Activated CD8-positive, alpha-beta T cell treated with anti-CD3 and anti-CD28 coated beads, Interleukin-2, amount 10 ng/mL, durations not matched to agents 7 days and 5 days (primary cell): ENCODE measurements around the gene ARHGEF4. TPM values are rescaled to one million over a fixed set of nuclear protein-coding genes. Genes with fewer than 3 reads are reported as not detected.

Experiments used
- ATAC-seq: fragments of 150-1000 bp; cut with Tn5 transposase; one replicate; pipeline ENCODE4 v1.10.0; 2021; ENCODE audit warnings: moderate library complexity
- CTCF ChIA-PET: fragments of 350-600 bp; sonication (Branson Sonifier 250); formaldehyde crosslinking; loops from one replicate; lab custom pipeline; 2021; ENCODE audit warnings: antibody characterized with exemption; lab: Charles Lee
- POLR2A ChIA-PET: fragments of 350-600 bp; sonication (Branson Sonifier 250); formaldehyde crosslinking; loops from one replicate; lab custom pipeline; 2021; ENCODE audit warnings: antibody characterized with exemption; lab: Charles Lee
- DNase-seq: peaks from one replicate; pipeline ENCODE4 v3.0.0-alpha.2; 2020
- H3K27ac Mint-ChIP-seq: one replicate; pipeline ENCODE4 v1.8.0; 2021; ENCODE audit warnings: mild to moderate bottlenecking, mixed read lengths
- H3K27me3 Mint-ChIP-seq: one replicate; pipeline ENCODE4 v1.8.0; 2021; ENCODE audit warnings: low read depth, mixed read lengths
- H3K36me3 Mint-ChIP-seq: one replicate; pipeline ENCODE4 v1.8.0; 2021; ENCODE audit warnings: low read depth, mixed read lengths
- H3K4me1 Mint-ChIP-seq: one replicate; pipeline ENCODE4 v1.8.0; 2021; ENCODE audit warnings: low read depth, mixed read lengths
- H3K4me3 Mint-ChIP-seq: one replicate; pipeline ENCODE4 v1.8.0; 2021; ENCODE audit warnings: mild to moderate bottlenecking, mixed read lengths
- H3K9me3 Mint-ChIP-seq: one replicate; pipeline ENCODE4 v1.8.0; 2022; ENCODE audit warnings: mixed read lengths; ENCODE audit not compliant: insufficient read depth
- total RNA-seq, 2 experiments: library from RNA; stranded (reverse); gene quantifications; one replicate each; pipeline ENCODE4 v1.2.3, GENCODE V29; 2021

Gene ARHGEF4
- total RNA-seq, 2 experiments from 2014 or later = 2.9 to 3.3 TPM

DNA sequence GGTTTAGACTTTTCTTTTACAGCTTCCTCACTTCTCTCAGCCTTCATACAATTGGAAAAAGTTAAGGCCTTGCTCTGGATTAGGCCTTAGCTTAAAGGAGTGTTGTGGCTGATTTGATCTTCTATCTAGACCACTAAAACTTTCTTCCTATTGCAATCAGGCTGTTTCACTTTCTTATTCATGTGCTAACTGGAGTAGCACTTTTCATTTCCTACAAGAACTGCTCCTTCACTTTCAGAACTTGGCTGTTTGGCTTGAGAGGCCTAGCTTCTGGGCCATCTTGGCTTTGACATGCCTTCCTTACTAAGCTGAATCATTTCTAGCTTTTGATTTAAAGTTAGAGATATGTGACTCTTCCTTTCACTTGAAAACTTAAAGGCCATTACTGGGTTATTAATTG lies 114.3 kb downstream of the ARHGEF4 start:
- ChIA-PET POLR2A (interaction anchor here (0.6 kb wide), 1 partner anchor 110 kb away, joined by 3 read pairs; no protein-coding TSS in a partner anchor), CTCF (no interaction called here)
- Mint-ChIP-seq H3K27ac (no peak overlapping the region), H3K36me3 (peaks cover 7% of the 10 kb centered on the region), H3K9me3 (peaks cover 14% of the 10 kb centered on the region), H3K4me1 (no peaks in the 10 kb centered on the region), H3K27me3 (peaks cover 16% of the 10 kb centered on the region), H3K4me3 (no peak overlapping the region)
- DNase-seq (no peak), ATAC-seq (no peak)

DNA sequence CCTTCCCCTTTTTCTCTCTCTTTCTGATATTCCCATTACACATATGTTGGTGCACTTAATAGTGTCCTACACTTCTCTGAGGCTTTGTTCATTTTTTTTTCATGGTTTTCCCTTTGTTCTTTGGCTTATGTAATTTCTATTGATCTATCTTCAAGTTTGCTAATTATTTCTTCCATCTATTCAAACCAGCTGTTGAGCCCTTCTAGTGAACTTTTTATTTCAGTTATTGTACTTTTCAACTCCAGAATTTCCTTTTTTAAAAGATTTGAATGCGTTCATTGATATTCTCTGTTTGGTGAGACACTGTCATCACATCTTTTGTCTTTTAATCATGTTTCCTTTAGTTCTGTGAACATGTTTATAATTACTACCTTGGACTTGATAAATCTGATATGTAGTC lies 118.2 kb downstream of the ARHGEF4 start:
- Mint-ChIP-seq H3K9me3 (peaks cover 14% of the 10 kb centered on the region), H3K36me3 (peaks cover 7% of the 10 kb centered on the region), H3K4me3 (no peak overlapping the region)

DNA sequence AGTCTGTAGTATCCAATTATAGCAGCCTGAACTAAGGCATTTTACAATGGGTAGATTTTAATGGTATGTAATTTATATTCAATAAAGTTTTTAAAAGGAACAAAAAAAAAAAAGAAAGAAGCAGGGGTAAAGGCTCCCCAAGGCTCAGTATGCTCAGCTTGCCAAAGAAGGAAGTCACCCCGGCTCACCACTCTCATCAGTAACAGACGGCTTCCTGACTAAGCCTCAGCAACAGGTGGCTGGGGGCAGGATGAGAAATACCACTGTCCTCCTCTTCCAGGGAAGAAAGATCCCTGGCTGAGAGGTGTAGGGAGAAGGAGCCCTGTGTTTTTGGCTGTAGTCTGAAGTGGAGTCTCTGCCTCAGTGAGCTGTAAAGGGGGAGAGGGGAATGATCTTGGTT lies 121.2 kb downstream of the ARHGEF4 start:
- H3K9me3 Mint-ChIP-seq = peaks cover 14% of the 10 kb centered on the region
- ATAC-seq = no peak

More for the DNA sequence above, 118.2 kb downstream of the ARHGEF4 start:
- DNase-seq = no peak
- Mint-ChIP-seq H3K27ac (no peak overlapping the region), H3K4me1 (peaks cover 2% of the 10 kb centered on the region), H3K27me3 (peaks cover 20% of the 10 kb centered on the region)
- CTCF ChIA-PET = no interaction called here
- no peak for ATAC-seq
- POLR2A ChIA-PET = no interaction called here

DNA sequence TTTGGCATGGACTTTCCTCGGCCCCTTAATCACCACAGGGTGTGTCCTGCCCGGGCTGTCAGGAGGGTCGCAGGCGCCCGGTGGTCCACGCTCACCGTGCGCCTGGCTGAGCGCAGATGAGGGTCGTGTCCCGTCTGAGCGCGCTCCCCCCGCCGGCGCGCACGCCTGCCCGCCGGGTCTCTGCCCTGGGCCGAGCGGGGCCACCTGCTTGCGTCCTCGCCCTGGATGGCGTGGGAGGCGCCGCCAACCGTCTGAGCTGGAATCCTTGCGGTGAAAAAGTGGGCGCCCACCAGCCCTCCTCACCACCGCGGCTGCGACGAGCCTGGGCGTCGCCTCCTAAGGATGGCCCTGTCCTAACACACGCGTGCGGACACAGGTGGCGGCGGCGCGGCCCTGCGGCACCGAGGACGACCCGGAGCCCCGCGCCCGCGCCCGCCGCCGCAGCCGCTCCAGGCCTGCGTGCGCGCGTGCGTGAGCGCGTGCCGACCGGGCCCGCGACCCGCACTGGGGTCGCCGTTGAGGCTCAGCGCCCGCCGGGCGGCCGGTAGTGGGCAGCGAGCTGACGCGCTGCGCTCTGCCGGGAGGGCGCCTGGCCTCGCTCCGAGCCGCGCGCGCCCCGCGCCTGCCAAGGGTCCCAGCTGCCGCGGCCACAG lies 126.6 kb downstream of the ARHGEF4 start:
- Mint-ChIP-seq H3K4me3 (no peak overlapping the region), H3K27ac (no peak overlapping the region), H3K36me3 (no peaks in the 10 kb centered on the region), H3K4me1 (peaks cover 17% of the 10 kb centered on the region), H3K27me3 (peaks cover 58% of the 10 kb centered on the region), H3K9me3 (no peaks in the 10 kb centered on the region)
- ATAC-seq (peak; percentile 26), DNase-seq (no peak)
- ChIA-PET POLR2A (no interaction called here), CTCF (no interaction called here)

More for the DNA sequence above, 121.2 kb downstream of the ARHGEF4 start:
- Mint-ChIP-seq H3K27me3 (peaks cover 41% of the 10 kb centered on the region), H3K4me3 (no peak overlapping the region), H3K36me3 (peaks cover 7% of the 10 kb centered on the region), H3K4me1 (peaks cover 2% of the 10 kb centered on the region), H3K27ac (no peak overlapping the region)
- ChIA-PET POLR2A (no interaction called here), CTCF (no interaction called here)
- DNase-seq = no peak

- CTCF ChIA-PET = interaction anchor here (1.1 kb wide), 2 partner anchors 12 to 14 kb away, joined by 3 to 4 read pairs; no protein-coding TSS in a partner anchor
Observed at GRCh38 chr2:130963849-130964793, 127.4 kb downstream of the ARHGEF4 start.

DNA sequence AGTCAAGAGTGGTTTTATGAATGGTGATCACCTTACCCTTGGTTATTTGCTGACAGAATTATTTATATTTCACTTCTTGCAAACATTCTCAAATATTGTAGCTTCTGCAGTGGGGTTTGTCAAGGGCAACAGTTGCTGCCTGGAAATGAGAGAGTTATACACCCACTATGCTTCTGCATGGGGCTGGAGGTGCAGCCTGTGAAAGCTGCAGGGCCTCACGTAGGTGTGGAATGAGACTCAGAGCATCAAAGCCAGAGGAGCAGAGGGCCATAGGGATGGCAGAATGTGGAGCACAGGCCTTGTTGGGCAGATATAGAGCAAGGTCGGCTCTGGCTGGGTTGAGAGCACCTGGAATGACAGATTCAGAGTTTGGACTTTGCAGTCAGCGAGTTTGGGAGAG lies 128.2 kb downstream of the ARHGEF4 start:
- POLR2A ChIA-PET = no interaction called here
- no peaks in the 10 kb centered on the region for H3K9me3 Mint-ChIP-seq
- H3K4me3 Mint-ChIP-seq = no peak overlapping the region
- DNase-seq = no peak
- ATAC-seq = no peak
- H3K36me3 Mint-ChIP-seq = no peaks in the 10 kb centered on the region
- H3K4me1 Mint-ChIP-seq = peaks cover 19% of the 10 kb centered on the region
- CTCF ChIA-PET = interaction anchor here (1.1 kb wide), 2 partner anchors 13 to 14 kb away, joined by 3 to 4 read pairs; no protein-coding TSS in a partner anchor
- H3K27me3 Mint-ChIP-seq = peaks cover 56% of the 10 kb centered on the region
- no peak overlapping the region for H3K27ac Mint-ChIP-seq

More at GRCh38 chr2:130963849-130964793, 127.4 kb downstream of the ARHGEF4 start:
- POLR2A ChIA-PET = no interaction called here
- no peak overlapping the region for H3K27ac Mint-ChIP-seq
- no peaks in the 10 kb centered on the region for H3K9me3 Mint-ChIP-seq
- no peaks in the 10 kb centered on the region for H3K36me3 Mint-ChIP-seq
- peaks cover 58% of the 10 kb centered on the region for H3K27me3 Mint-ChIP-seq
- peaks cover 19% of the 10 kb centered on the region for H3K4me1 Mint-ChIP-seq
- no peak for DNase-seq
- H3K4me3 Mint-ChIP-seq = peak overlapping the region; percentile 62
- ATAC-seq = no peak

- ATAC-seq (no peak), DNase-seq (no peak)
- Mint-ChIP-seq H3K36me3 (no peaks in the 10 kb centered on the region), H3K4me1 (peaks cover 19% of the 10 kb centered on the region), H3K4me3 (no peak overlapping the region), H3K27me3 (peaks cover 54% of the 10 kb centered on the region), H3K9me3 (no peaks in the 10 kb centered on the region), H3K27ac (no peak overlapping the region)
- POLR2A ChIA-PET = no interaction called here
- CTCF ChIA-PET = interaction anchor here (1.0 kb wide), 1 partner anchor 169 kb away, joined by 3 read pairs; no protein-coding TSS in a partner anchor
Observed at GRCh38 chr2:130966149-130966774, 129.5 kb downstream of the ARHGEF4 start.

DNA sequence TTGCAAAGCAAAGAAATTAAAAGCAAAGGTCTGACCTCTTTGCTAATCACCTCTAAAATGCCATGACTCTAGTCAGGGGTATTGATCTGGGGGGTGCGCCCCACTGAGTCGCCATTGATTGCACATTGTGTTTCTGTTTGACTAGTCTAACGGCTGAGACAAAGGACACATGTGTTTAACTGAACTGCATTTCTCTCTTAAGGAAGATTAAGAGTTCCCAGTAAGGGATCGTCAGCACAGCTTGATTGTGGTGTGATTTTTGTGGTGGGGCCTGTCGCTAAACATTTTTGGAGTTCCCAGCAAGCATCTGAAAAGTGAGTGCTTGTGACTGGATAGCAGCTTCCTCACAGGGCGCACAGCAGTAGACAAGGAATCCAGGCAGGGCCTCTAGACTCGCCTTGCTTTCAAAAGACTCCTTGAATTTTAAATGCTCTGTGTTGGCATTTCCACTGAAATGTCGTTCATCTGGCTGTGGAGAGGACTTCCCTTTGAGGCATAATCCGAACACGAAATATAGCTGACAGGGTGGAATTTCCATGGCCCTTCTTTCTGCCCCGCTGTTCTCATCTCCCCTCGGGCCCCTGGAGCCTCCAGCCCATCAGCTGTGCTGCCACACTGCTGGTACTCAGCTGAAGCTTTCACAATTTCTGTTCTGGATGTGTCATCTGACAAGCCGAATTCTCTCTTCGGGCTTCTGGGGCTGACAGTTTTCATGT lies 130.2 kb downstream of the ARHGEF4 start:
- ATAC-seq = no peak
- ChIA-PET CTCF (interaction anchor here (1.0 kb wide), 1 partner anchor 169 kb away, joined by 3 read pairs; no protein-coding TSS in a partner anchor), POLR2A (no interaction called here)
- H3K9me3 Mint-ChIP-seq = no peaks in the 10 kb centered on the region
- DNase-seq = no peak
- no peak overlapping the region for H3K27ac Mint-ChIP-seq
- H3K27me3 Mint-ChIP-seq = peaks cover 51% of the 10 kb centered on the region
- no peaks in the 10 kb centered on the region for H3K36me3 Mint-ChIP-seq
- H3K4me1 Mint-ChIP-seq = peaks cover 19% of the 10 kb centered on the region
- H3K4me3 Mint-ChIP-seq = no peak overlapping the region

GRCh38 chr2:130972410-130972809 lies 135.7 kb downstream of the ARHGEF4 start:
- POLR2A ChIA-PET = interaction anchor here (0.7 kb wide), 1 partner anchor 17 kb away, joined by 3 read pairs; no protein-coding TSS in a partner anchor

DNA sequence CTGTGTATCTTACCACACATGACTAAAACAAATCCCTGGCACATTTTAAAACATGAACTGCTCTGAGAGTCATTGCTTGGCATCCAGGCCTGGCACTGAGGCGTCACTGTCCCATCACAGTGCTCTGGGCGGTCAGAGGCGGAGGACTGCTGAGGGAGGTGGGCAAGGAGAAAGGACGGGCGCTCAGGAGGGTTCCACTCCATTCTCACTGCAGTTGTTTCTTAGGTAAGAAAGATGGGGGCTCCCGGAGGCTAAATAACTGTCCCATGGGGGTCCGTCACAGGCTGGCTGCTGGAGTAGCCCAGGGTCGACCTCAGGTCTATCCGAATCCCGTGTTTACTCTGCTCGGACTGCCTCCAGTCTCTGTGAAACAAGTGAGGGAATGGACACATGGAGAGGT lies 139.0 kb downstream of the ARHGEF4 start:
- no peaks in the 10 kb centered on the region for H3K36me3 Mint-ChIP-seq
- no peak overlapping the region for H3K27ac Mint-ChIP-seq
- ChIA-PET POLR2A (no interaction called here), CTCF (no interaction called here)
- H3K4me3 Mint-ChIP-seq = no peak overlapping the region
- peaks cover 7% of the 10 kb centered on the region for H3K4me1 Mint-ChIP-seq
- DNase-seq (no peak), ATAC-seq (no peak)
- H3K9me3 Mint-ChIP-seq = no peaks in the 10 kb centered on the region
- peaks cover 3% of the 10 kb centered on the region for H3K27me3 Mint-ChIP-seq

More at GRCh38 chr2:130972410-130972809, 135.7 kb downstream of the ARHGEF4 start:
- Mint-ChIP-seq H3K27ac (no peak overlapping the region), H3K27me3 (peaks cover 11% of the 10 kb centered on the region), H3K4me3 (no peak overlapping the region), H3K4me1 (peaks cover 13% of the 10 kb centered on the region), H3K9me3 (no peaks in the 10 kb centered on the region), H3K36me3 (no peaks in the 10 kb centered on the region)
- peak; percentile 36 for ATAC-seq
- DNase-seq = no peak
- CTCF ChIA-PET = no interaction called here
